Cardiac muscle cell (in vitro differentiated cells and primary cell): Measurements from ENCODE around the gene CENPB. TPM values are rescaled to one million over a fixed set of nuclear protein-coding genes. Genes with fewer than 3 reads are reported as not detected.

Source experiments
- DNase-seq, 2 donors: peaks; one replicate each; pipeline versions ENCODE4 v3.0.0 to v3.0.0-alpha.2; 2010 to 2017; ENCODE audit warnings: low read depth in 1 of 2, low spot score in 1 of 2
- H3K27ac ChIP-seq: fragments of 200-600 bp; sonication (generic); 2 replicates; pipeline ENCODE4 v1.5.1; 2016
- H3K27me3 ChIP-seq: fragments of 200-600 bp; sonication (generic); 2 replicates; pipeline ENCODE4 v1.6.0; 2016; ENCODE audit warnings: control low read depth
- H3K36me3 ChIP-seq: fragments of 200-600 bp; sonication (generic); 2 replicates; pipeline ENCODE4 v1.5.1; 2016; ENCODE audit warnings: control low read depth
- H3K4me1 ChIP-seq: fragments of 200-600 bp; sonication (generic); 2 replicates; pipeline ENCODE4 v1.8.1; 2017; ENCODE audit warnings: low read depth, mild to moderate bottlenecking, mixed run types
- H3K4me3 ChIP-seq: fragments of 200-600 bp; sonication (generic); 2 replicates; pipeline ENCODE4 v1.5.1; 2016; ENCODE audit warnings: mild to moderate bottlenecking
- H3K9me3 ChIP-seq: fragments of 200-600 bp; sonication (generic); 2 replicates; pipeline ENCODE4 v1.5.1; 2017; ENCODE audit warnings: low read depth, mild to moderate bottlenecking, control low read depth
- CTCF ChIP-seq: IDR thresholded peaks from 2 replicates; pipeline ENCODE4 v1.5.1; 2012; ENCODE audit warnings: low read depth, mild to moderate bottlenecking, low read length
- polyA plus RNA-seq: library from polyadenylated mRNA; unstranded; fragments of >200 nt; fragmentation: Nextera tagmentation; extraction: Ambion mirVana; gene quantifications from 2 replicates; pipeline ENCODE4 v1.2.1, GENCODE V29; 2016
- total RNA-seq: library from RNA; depleted of rRNA; stranded (reverse); fragments of >200 nt; gene quantifications from 2 replicates; pipeline ENCODE4 v1.2.3, GENCODE V29; 2016

The CENPB gene
- total and polyA plus RNA-seq, 2 experiments from 2014 or later = 12.5 to 47.6 TPM

- Histone ChIP-seq H3K4me3 (no peak overlapping the region), H3K9me3 (no peaks in the 10 kb centered on the region), H3K27me3 (peaks cover 52% of the 10 kb centered on the region), H3K4me1 (no peaks in the 10 kb centered on the region), H3K36me3 (no peaks in the 10 kb centered on the region), H3K27ac (no peak overlapping the region)
- DNase-seq = no peak
- TF ChIP-seq CTCF = no peak
Observed at GRCh38 chr20:3778976-3779375, 7.6 kb downstream of the CENPB start.

- peak; percentile 13 for TF ChIP-seq CTCF
- no peaks in the 10 kb centered on the region for H3K9me3 ChIP-seq
Observed at GRCh38 chr20:3777716-3778629, 8.6 kb downstream of the CENPB start.

GRCh38 chr20:3777381-3777715 lies 9.2 kb downstream of the CENPB start:
- DNase-seq = no peak

More at GRCh38 chr20:3777716-3778629, 8.6 kb downstream of the CENPB start:
- H3K27ac ChIP-seq = no peak overlapping the region
- H3K27me3 ChIP-seq = peaks cover 52% of the 10 kb centered on the region
- peak; percentile 37 to 54 for DNase-seq
- H3K36me3 ChIP-seq = no peaks in the 10 kb centered on the region
- H3K4me3 ChIP-seq = peak overlapping the region; percentile 21
- H3K4me1 ChIP-seq = no peaks in the 10 kb centered on the region

GRCh38 chr20:3775457-3776108 lies 11.0 kb downstream of the CENPB start:
- Histone ChIP-seq H3K36me3 (no peaks in the 10 kb centered on the region), H3K9me3 (no peaks in the 10 kb centered on the region), H3K27ac (no peak overlapping the region), H3K27me3 (peaks cover 52% of the 10 kb centered on the region), H3K4me3 (no peak overlapping the region), H3K4me1 (no peaks in the 10 kb centered on the region)
- DNase-seq = no peak
- no peak for TF ChIP-seq CTCF

More at GRCh38 chr20:3777381-3777715, 9.2 kb downstream of the CENPB start:
- no peak overlapping the region for H3K27ac ChIP-seq
- H3K27me3 ChIP-seq = peaks cover 52% of the 10 kb centered on the region
- no peaks in the 10 kb centered on the region for H3K36me3 ChIP-seq
- no peaks in the 10 kb centered on the region for H3K9me3 ChIP-seq
- H3K4me1 ChIP-seq = no peaks in the 10 kb centered on the region
- peak overlapping the region; percentile 21 for H3K4me3 ChIP-seq
- no peak for TF ChIP-seq CTCF

- no peak for TF ChIP-seq CTCF
- Histone ChIP-seq H3K36me3 (no peaks in the 10 kb centered on the region), H3K4me3 (no peak overlapping the region), H3K27ac (no peak overlapping the region), H3K9me3 (no peaks in the 10 kb centered on the region), H3K4me1 (no peaks in the 10 kb centered on the region), H3K27me3 (peaks cover 18% of the 10 kb centered on the region)
- no peak for DNase-seq
Observed at GRCh38 chr20:3771552-3772058, 14.9 kb downstream of the CENPB start.
